Eye (tissue), 1 donor: ENCODE data around the gene NFIA.

Experiments used
- DNase-seq: peaks from one replicate; pipeline ENCODE4 v3.0.0-alpha.2; 2015

The NFIA gene

GRCh38 chr1:61225478-61225877, 143.1 kb downstream of the NFIA start:
- no peak for DNase-seq

- no peak for DNase-seq
Observed at GRCh38 chr1:61226791-61227567, 144.6 kb downstream of the NFIA start.

GRCh38 chr1:61227857-61228550, 145.6 kb downstream of the NFIA start:
- DNase-seq: no peak

GRCh38 chr1:61230523-61230922, 148.2 kb downstream of the NFIA start:
- DNase-seq: no peak

GRCh38 chr1:61231795-61232194, 149.4 kb downstream of the NFIA start:
- no peak for DNase-seq

DNA sequence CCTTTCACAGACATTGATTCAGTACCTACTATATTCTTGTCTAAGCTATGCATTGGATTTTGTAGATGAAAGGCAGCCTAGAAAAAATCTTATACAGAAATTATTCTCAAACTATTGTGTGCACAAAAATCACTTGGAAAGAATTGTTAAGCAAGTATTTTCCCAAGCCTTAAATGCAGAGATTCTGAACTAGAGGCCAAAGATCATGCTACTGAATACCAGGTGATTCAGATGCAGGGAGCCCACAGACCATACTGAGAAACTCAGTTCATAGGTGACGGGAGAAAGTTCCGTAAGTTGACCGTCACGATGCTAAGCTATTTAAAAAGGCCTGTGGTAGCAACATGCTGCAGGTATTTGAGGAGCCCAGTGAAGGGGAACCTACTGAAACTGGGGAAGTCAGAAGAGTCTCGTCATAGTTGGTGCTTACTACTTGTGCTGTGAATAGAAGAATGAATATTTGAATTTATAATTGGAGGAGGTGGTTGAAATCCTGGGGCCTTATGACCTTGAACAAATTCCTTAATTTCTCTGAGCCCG, 150.8 kb downstream of the NFIA start:
- no peak for DNase-seq

DNA sequence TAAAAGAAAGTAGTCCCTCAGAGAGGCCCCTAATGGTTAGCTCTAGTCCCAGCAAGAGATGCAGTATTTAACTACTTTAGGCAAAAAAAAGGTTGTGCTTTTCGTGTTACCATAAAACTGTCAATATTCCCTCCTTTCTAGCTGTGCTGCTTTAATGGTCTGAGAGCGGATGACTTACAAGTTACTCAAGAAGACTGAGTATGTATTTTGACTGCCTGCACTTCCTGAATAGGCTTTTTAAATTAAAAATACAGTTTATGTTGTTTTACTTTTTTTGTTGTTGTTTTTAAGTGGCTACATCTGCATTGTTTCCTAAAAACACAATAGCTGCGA, 152.2 kb downstream of the NFIA start:
- DNase-seq: no peak

- no peak for DNase-seq
Observed at GRCh38 chr1:61237147-61237546, 154.8 kb downstream of the NFIA start.

GRCh38 chr1:61237659-61238358, 155.4 kb downstream of the NFIA start:
- DNase-seq: no peak

DNA sequence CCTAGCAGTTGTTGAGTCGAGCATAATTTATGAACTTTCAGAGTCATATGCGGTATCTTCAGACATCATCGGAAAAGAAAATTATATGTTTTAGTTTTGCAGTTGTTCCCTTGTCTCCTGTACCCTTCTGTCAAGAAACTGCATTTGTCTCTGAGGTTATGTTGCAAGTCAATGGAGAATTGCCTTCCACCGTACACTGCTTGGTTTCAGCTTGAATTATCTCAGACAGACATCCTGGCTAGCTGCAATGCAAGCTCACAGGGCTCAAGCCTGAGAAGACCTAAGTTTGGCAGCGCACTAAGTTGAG, 156.0 kb downstream of the NFIA start:
- no peak for DNase-seq

DNA sequence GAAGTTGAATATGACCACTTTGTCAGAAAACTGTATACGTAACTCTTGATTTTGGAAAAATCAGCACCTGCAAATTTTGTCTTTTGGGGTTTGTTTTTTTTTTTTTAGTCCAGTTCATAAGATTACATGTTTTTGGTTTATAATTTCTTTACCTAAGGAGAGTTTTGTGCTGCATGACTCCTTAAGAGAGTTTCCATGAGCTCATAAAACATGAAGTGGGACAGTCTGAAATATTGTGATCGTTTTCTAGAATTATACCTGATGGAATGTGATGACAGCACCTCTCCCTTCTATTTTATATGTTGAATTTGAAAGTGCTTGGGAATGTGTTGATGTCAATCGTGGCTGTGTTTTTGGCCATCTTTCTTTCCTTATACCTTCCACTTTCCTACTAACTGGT, 158.5 kb downstream of the NFIA start:
- no peak for DNase-seq

GRCh38 chr1:61241411-61241838, 159.1 kb downstream of the NFIA start:
- DNase-seq: no peak

GRCh38 chr1:61241973-61242381, 159.6 kb downstream of the NFIA start:
- no peak for DNase-seq

GRCh38 chr1:61244114-61244513, 161.8 kb downstream of the NFIA start:
- DNase-seq: peak; percentile 45

- DNase-seq: no peak
Observed at GRCh38 chr1:61245696-61246400, 163.5 kb downstream of the NFIA start.

DNA sequence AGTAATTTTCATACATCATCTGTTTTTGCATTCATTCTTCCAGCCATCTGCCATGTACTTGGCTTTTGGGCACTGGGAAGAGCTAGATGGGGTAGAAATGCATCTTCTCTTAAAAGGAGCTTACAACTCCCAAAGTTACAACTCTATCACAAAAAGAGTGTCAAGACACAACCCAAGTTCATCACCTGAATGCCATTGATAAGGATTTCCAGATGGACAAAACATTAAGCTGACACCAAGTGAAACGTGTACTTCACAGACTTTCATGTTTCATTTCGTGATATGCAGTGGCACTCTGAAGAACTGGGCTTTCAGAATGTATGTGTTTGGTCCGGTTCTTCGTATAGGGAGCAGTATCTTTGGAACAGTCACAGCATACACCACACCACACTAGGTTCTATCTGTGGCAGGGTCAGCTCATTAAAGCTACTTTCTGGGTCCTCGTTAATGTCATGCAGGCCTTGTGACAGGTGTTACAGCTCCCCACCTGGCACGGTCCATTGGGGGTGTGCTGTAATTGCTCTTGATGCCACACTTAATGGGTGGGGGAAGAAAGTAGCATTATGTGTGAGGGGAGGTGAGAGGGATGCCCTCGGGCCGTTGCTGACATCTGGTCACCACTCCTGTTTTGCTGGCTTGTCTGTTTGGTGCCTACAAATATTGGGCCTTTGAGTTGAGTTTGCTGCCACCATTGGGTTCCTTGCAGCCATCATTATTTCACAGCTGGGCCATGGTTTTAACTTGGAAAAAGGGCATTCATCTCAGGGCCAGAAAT, 164.9 kb downstream of the NFIA start:
- DNase-seq: no peak

DNA sequence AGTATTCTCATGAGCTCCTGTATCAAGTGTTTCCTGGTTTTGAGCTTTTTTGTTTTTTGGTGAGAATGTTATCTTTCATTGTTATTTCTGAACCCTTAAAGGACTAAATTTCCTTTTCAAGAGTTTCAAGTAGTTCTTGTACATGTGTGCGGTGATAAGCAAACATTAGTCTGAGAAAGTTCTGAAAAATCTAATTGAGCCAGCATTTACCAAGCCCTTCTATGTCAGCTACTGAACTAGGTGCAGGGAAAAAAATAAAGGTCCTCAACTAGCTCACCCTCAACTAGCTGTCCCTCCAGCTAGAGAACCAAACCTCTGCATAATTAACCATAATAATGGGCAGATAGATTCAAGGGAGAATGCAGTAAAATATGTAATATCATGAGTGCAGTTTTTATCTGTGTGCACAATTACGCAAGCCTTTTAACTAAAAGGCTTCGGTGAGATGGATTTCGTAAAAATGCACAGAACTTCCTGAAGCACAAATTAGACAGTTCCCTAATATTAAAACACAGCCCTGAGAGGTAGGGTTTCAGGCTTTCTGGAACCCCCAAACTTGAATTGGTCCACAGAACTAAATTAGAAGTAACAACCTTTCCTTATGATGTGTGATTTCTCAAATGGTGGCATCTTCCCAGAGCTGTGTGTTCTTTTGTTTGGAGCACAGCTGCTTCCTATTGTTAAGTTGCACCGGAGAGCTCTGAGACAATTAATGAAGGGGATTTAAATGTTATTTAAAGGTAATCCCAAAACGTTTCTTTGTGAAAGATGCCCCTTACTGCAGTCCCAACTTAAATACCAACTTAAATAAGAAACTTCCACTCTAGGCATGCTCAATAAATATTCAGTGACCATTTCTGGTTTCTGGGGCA, 165.8 kb downstream of the NFIA start:
- DNase-seq: no peak

- DNase-seq: no peak
Observed at GRCh38 chr1:61250933-61251332, 168.6 kb downstream of the NFIA start.

DNA sequence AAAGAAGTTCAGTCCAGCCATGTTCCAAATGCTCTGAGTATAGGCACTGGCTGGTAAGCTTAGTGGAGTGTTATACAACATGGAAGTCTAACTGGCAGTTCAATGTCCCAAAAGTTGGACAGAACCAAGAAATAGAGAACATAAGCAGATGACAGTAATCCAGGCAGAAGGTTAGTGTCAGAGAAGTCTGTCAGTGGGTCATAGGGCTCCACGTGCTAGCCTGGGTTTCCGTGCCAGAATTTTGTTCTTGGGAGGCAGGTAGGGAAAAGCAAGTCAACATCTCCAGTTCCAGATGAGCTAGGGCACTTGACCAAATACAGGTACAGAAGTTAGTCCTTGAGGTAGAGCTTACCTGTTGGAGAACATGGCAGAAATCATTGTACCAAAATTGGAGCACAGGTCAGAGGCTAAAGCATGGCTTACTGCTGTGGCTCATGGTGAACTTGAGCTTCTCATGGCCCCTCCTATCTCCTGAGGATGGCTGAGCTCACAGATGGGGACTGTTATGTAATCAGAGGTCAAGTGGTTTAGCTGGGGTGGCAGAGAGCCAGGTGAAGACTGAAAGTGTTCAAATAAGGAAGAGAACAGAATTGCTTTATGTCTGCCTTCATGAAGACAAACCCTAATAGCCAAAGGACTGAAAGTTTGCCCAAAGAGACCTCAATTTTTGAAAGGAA, 170.8 kb downstream of the NFIA start:
- no peak for DNase-seq

GRCh38 chr1:61253912-61254633, 171.7 kb downstream of the NFIA start:
- no peak for DNase-seq
